ENCODE measurements around the gene HAS3. TPM values are rescaled to one million over a fixed set of nuclear protein-coding genes. Genes with fewer than 3 reads are reported as not detected.
"Not testable (repeated sequence)": the region's sequence is repeated elsewhere in the genome, so short reads cannot be mapped to it uniquely, and the experiment has no call there.

The HAS3 gene
- polyA plus RNA-seq, 2 donors, result 9.3 to 12.0 TPM

DNA sequence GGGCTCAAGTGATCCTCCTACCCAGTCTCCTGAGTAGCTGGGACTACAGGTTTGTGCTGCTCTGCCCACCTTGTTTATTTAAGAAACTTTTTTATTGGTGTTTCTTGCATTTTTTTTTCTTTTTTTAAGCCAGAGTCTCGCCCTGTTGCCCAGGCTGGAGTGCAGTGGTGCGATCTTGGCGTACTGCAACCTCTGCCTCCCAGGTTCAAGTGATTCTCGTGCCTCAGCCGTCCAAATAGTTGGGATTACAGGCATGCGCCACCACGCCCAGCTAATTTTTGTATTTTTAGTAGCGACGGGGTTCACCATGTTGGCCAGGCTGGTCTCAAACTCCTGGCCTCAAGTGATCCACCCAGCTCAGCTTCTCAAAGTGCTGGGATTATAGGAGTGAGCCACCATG, 44.2 kb downstream of the HAS3 start:
- 79 to 85% methylated on average over 9 of the region's 9 CpGs for WGBS, 2 donors
- H3K27me3 ChIP-seq (ENCODE audit: control insufficient read depth in 1 of 2, insufficient read depth in 2 of 2, low read length in 2 of 2); H3K9me3 ChIP-seq (ENCODE audit: control insufficient read depth in 2 of 2, insufficient read depth in 1 of 2, low read depth in 1 of 2, low read length in 1 of 2); H3K4me1 ChIP-seq (ENCODE audit: control insufficient read depth in 2 of 2, insufficient read depth in 2 of 2, low read length in 1 of 2); H3K27ac ChIP-seq (ENCODE audit: low read depth in 2 of 2, low read length in 1 of 2); H3K4me3 ChIP-seq (ENCODE audit: low read depth in 1 of 2, low read length in 2 of 2): not testable (repeated sequence)
- peaks cover 10 to 13% of the 10 kb centered on the region in 2 donors for H3K36me3 ChIP-seq (ENCODE audit: control insufficient read depth in 2 of 2, insufficient read depth in 2 of 2, low read length in 1 of 2)

DNA sequence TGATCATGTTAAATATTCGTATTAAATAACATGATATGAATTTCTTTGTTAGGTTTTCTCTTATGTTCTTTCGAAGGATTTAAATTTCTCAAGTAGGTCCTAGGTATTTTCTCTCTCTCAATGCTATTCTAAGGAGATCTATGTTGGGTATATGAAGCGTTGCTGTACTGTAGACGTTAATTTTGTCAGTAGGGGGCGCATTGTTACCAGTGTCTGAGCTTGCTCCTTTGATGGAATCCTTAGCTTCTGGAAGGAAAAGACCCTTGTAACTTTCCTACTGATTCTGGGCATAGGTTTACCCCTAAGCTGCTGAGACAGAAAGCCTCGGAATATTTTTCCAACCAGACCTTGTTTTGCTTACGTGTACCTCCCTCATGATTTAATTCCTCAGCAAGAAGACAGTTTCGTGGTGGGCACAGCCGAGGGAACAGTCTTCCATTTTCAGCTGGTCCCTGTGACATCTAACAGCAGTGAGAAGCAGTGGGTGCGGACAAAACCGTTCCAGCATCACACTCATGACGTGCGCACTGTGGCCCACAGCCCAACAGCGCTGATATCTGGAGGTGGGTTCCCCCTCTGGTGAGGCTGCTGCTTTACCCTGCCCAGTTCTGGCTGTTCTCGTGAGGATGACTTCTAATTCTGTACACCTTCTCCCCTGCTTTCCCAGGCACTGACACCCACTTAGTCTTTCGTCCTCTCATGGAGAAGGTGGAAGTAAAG, 44.9 kb downstream of the HAS3 start:
- 60 to 61% methylated on average over 16 of the region's 16 CpGs for WGBS, 2 donors
- no peak overlapping the region for H3K27ac ChIP-seq (ENCODE audit: low read depth in 2 of 2, low read length in 1 of 2)
- peaks cover 13% of the 10 kb centered on the region in 2 donors for H3K36me3 ChIP-seq (ENCODE audit: control insufficient read depth in 2 of 2, insufficient read depth in 2 of 2, low read length in 1 of 2)

DNA sequence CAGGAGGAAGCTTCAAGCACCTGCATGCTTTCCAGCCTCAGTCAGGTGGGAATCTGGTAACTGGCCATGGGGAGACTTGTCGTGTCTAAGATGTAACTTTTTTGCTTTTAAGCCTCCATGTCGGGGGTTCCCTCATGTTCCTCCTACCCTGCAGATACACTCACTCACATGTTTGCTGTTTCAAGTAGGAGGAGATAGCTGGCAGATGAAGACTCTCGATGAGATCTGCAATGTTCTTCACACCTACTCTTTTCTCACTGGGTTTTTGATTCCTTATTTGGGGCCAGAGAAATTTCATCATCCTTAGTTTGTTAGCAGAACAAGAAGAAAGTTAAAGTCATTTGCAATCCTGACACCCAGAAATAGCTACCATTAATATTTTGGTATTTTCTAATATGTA, 51.7 kb downstream of the HAS3 start:
- no peaks in the 10 kb centered on the region for H3K9me3 ChIP-seq (ENCODE audit: control insufficient read depth in 2 of 2, insufficient read depth in 1 of 2, low read depth in 1 of 2, low read length in 1 of 2)
- H3K36me3 ChIP-seq (ENCODE audit: control insufficient read depth in 2 of 2, insufficient read depth in 2 of 2, low read length in 1 of 2), result peaks cover 15 to 17% of the 10 kb centered on the region in 2 donors
- H3K27ac ChIP-seq (ENCODE audit: low read depth in 2 of 2, low read length in 1 of 2), result no peak overlapping the region
- H3K27me3 ChIP-seq (ENCODE audit: control insufficient read depth in 1 of 2, insufficient read depth in 2 of 2, low read length in 2 of 2), result no peaks in the 10 kb centered on the region
- 70 to 75% methylated on average over 3 of the region's 3 CpGs for WGBS, 2 donors
- H3K4me3 ChIP-seq (ENCODE audit: low read depth in 1 of 2, low read length in 2 of 2), result no peak overlapping the region
- H3K4me1 ChIP-seq (ENCODE audit: control insufficient read depth in 2 of 2, insufficient read depth in 2 of 2, low read length in 1 of 2), result no peaks in the 10 kb centered on the region

More for the DNA sequence above, 44.9 kb downstream of the HAS3 start:
- Histone ChIP-seq H3K4me1 (ENCODE audit: control insufficient read depth in 2 of 2, insufficient read depth in 2 of 2, low read length in 1 of 2) (no peaks in the 10 kb centered on the region), H3K27me3 (ENCODE audit: control insufficient read depth in 1 of 2, insufficient read depth in 2 of 2, low read length in 2 of 2) (no peaks in the 10 kb centered on the region), H3K9me3 (ENCODE audit: control insufficient read depth in 2 of 2, insufficient read depth in 1 of 2, low read depth in 1 of 2, low read length in 1 of 2) (no peaks in the 10 kb centered on the region), H3K4me3 (ENCODE audit: low read depth in 1 of 2, low read length in 2 of 2) (no peak overlapping the region)

DNA sequence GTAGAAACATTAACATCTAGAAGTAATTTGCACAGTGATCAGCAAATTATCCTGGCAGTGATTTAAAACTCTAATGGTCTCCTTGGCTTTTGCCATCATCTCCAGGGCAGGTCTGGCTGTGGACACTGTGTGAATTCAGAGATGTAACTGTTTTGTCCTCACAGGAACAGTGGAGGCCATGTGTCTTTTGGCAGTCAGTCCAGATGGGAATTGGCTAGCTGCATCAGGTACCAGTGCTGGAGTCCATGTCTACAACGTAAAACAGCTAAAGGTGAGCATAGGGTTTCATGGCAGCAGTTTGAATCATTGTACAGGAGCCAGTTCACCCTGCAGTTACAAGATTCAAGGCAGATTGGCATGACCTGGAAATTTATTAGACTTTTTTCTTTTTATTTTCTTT, 54.7 kb downstream of the HAS3 start:
- 90 to 92% methylated on average over 1 of the region's 1 CpG for WGBS, 2 donors
- H3K27ac ChIP-seq (ENCODE audit: low read depth in 2 of 2, low read length in 1 of 2), result no peak overlapping the region
- no peaks in the 10 kb centered on the region for H3K9me3 ChIP-seq (ENCODE audit: control insufficient read depth in 2 of 2, insufficient read depth in 1 of 2, low read depth in 1 of 2, low read length in 1 of 2)
- H3K36me3 ChIP-seq (ENCODE audit: control insufficient read depth in 2 of 2, insufficient read depth in 2 of 2, low read length in 1 of 2), result peaks cover 8 to 13% of the 10 kb centered on the region in 2 donors
- no peaks in the 10 kb centered on the region for H3K4me1 ChIP-seq (ENCODE audit: control insufficient read depth in 2 of 2, insufficient read depth in 2 of 2, low read length in 1 of 2)
- H3K4me3 ChIP-seq (ENCODE audit: low read depth in 1 of 2, low read length in 2 of 2), result no peak overlapping the region
- no peaks in the 10 kb centered on the region for H3K27me3 ChIP-seq (ENCODE audit: control insufficient read depth in 1 of 2, insufficient read depth in 2 of 2, low read length in 2 of 2)

DNA sequence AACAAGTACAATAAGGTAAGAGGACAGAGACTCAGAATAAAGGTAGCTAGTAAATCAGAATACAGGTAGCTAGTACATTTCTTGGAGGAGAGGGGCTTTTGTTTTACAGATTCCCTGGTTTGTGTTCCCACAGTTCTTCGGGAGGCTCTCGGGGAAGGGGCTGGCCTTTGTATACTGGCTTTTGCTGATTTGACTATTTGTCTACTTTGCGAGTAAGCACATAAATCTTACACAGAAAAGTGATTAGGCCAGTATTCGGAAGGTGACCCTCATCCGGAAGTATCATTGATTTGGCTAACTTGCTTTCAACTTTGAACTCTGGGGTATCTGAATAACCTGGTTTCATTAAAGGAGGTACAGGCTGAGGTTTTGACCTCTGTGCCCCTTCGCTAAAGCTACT, 60.1 kb downstream of the HAS3 start:
- Histone ChIP-seq H3K36me3 (ENCODE audit: control insufficient read depth in 2 of 2, insufficient read depth in 2 of 2, low read length in 1 of 2) (peaks cover 11 to 14% of the 10 kb centered on the region in 2 donors), H3K9me3 (ENCODE audit: control insufficient read depth in 2 of 2, insufficient read depth in 1 of 2, low read depth in 1 of 2, low read length in 1 of 2) (no peaks in the 10 kb centered on the region), H3K4me3 (ENCODE audit: low read depth in 1 of 2, low read length in 2 of 2) (no peak overlapping the region), H3K4me1 (ENCODE audit: control insufficient read depth in 2 of 2, insufficient read depth in 2 of 2, low read length in 1 of 2) (no peaks in the 10 kb centered on the region), H3K27ac (ENCODE audit: low read depth in 2 of 2, low read length in 1 of 2) (no peak overlapping the region), H3K27me3 (ENCODE audit: control insufficient read depth in 1 of 2, insufficient read depth in 2 of 2, low read length in 2 of 2) (no peaks in the 10 kb centered on the region)
- 93 to 94% methylated on average over 6 of the region's 6 CpGs for WGBS, 2 donors

DNA sequence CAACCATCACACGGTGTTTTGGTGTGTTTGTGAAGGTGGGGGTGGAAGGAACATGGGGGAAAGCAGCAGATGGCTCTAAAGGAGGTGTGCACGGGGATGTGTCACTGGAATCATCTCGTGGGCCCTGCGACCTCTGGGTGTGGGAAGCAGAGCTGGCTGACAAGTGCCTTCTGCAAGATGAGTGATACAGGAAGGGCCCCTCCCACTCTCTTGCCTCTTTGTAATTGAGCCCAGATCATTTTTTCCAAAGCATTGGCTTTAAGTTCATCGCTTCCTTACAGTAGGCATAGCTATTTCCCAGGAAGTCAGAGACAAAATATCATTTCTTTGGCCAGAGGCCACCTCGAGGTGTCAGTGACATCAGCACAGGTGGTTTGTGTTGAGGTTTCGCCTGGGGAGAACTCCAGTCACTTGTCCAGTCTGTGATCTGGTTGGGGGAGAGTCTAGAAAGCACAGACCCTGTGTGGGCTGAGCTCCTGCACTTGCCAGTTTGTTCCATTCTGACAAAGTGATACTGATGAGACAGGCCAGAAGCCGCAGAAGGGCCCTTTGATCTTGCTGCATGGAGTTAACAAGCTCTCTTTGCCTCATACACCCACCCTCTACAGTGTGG, 60.9 kb downstream of the HAS3 start:
- 55 to 57% methylated on average over 8 of the region's 8 CpGs for WGBS, 2 donors
- no peaks in the 10 kb centered on the region for H3K27me3 ChIP-seq (ENCODE audit: control insufficient read depth in 1 of 2, insufficient read depth in 2 of 2, low read length in 2 of 2)
- H3K9me3 ChIP-seq (ENCODE audit: control insufficient read depth in 2 of 2, insufficient read depth in 1 of 2, low read depth in 1 of 2, low read length in 1 of 2), result no peaks in the 10 kb centered on the region
- H3K36me3 ChIP-seq (ENCODE audit: control insufficient read depth in 2 of 2, insufficient read depth in 2 of 2, low read length in 1 of 2), result peaks cover 11 to 14% of the 10 kb centered on the region in 2 donors
- H3K4me1 ChIP-seq (ENCODE audit: control insufficient read depth in 2 of 2, insufficient read depth in 2 of 2, low read length in 1 of 2), result no peaks in the 10 kb centered on the region
- H3K27ac ChIP-seq (ENCODE audit: low read depth in 2 of 2, low read length in 1 of 2), result no peak overlapping the region
- H3K4me3 ChIP-seq (ENCODE audit: low read depth in 1 of 2, low read length in 2 of 2), result no peak overlapping the region

DNA sequence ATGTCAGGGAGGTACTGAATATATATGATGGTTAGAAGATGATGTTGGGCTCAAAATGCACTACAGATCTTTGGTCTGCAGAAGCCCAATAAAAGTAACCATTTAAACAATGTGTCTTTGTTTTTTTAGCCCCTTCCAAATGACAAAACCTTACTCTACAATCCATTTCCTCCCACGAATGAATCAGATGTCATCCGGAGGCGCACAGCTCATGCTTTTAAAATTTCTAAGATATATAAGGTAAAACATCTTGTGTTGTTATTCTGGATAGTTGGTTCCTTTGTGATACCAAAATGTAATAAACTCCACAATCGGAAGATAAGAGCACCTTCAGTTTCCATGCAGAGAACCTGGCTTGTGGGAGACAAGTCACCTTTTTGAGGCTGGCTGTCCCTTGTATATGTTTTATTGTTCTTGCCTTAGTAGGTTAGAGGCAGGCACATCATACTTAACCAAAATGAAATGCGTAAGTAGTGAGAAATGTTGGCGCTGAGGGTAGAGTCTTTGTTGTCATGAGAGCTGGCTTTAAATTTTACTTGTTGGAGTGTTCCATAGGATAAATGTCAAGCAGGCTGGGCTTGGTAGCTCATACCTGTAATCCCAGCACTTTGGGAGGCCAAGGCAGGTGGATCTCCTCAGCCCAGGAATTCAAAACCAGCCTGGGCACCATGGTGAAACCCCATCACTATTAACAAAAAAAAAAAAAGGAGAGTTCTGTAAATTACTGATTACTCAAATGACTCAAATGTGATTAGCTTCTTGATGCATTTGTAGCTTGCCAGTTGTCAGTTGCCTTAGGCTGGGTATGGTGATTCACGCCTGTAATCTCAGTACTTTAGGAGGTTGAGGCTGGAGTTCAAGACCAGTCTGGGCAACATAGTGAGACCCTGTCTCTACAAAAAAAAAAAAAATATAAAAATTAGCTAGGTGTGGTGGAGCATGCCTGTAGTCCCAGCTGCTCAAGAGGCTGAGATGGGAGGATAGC, 61.8 kb downstream of the HAS3 start:
- WGBS, 2 donors, result 80 to 85% methylated on average over 7 of the region's 7 CpGs
- no peaks in the 10 kb centered on the region for H3K9me3 ChIP-seq (ENCODE audit: control insufficient read depth in 2 of 2, insufficient read depth in 1 of 2, low read depth in 1 of 2, low read length in 1 of 2)
- H3K27ac ChIP-seq (ENCODE audit: low read depth in 2 of 2, low read length in 1 of 2), result no peak overlapping the region
- H3K4me3 ChIP-seq (ENCODE audit: low read depth in 1 of 2, low read length in 2 of 2), result no peak overlapping the region
- peaks cover 11 to 14% of the 10 kb centered on the region in 2 donors for H3K36me3 ChIP-seq (ENCODE audit: control insufficient read depth in 2 of 2, insufficient read depth in 2 of 2, low read length in 1 of 2)
- no peaks in the 10 kb centered on the region for H3K4me1 ChIP-seq (ENCODE audit: control insufficient read depth in 2 of 2, insufficient read depth in 2 of 2, low read length in 1 of 2)
- H3K27me3 ChIP-seq (ENCODE audit: control insufficient read depth in 1 of 2, insufficient read depth in 2 of 2, low read length in 2 of 2), result no peaks in the 10 kb centered on the region

Other genes starting within 250 kb of the HAS3 start
- 10 to 100 TPM; 18.8 to 43.5 TPM for gene CHTF8, start 26.9 kb downstream of the HAS3 start, polyA plus RNA-seq
- gene UTP4, start 27.0 kb downstream of the HAS3 start, polyA plus RNA-seq, result 10 to 100 TPM; 15.5 to 29.8 TPM
- gene SNTB2, start 81.5 kb downstream of the HAS3 start, polyA plus RNA-seq, result 1 to 10 TPM; 4.3 to 4.4 TPM
- gene VPS4A, start 205.7 kb downstream of the HAS3 start, polyA plus RNA-seq, result 10 to 100 TPM; 24.1 to 24.4 TPM
- 10 to 100 TPM in 1 of 2 donors, 1 to 10 TPM in 1; 3.9 to 16.9 TPM for gene PDF, start 224.9 kb downstream of the HAS3 start, polyA plus RNA-seq
- 10 to 100 TPM; 12.9 to 13.5 TPM for gene COG8, start 233.9 kb downstream of the HAS3 start, polyA plus RNA-seq
- gene NIP7, start 234.1 kb downstream of the HAS3 start, polyA plus RNA-seq, result 10 to 100 TPM; 16.4 to 22.3 TPM
- gene TMED6, start 246.1 kb downstream of the HAS3 start, polyA plus RNA-seq, result under 1 TPM in 1 of 2 donors, not detected in 1; 0.33 TPM

Data from esophagus (tissue), 2 donors.